GM12878 (cell line): ENCODE results near the gene HOXB3.

ENCODE experiments used
- MYC ChIP-seq: IDR thresholded peaks from 2 replicates; pipeline ENCODE4 v1.6.1; 2011; ENCODE audit warnings: mild to moderate bottlenecking, low read length, moderate library complexity, inconsistent platforms; ENCODE audit not compliant: insufficient read depth, insufficient replicate concordance, insufficient read length, severe bottlenecking
- POLR2AphosphoS2 ChIP-seq: IDR thresholded peaks from 2 replicates; pipeline ENCODE4 v1.6.1; 2011; ENCODE audit warnings: low read depth, mild to moderate bottlenecking, low read length, improper control_type of control experiment, moderate library complexity
- SIN3A ChIP-seq: IDR thresholded peaks from 2 replicates; pipeline ENCODE4 v1.6.1; 2012; ENCODE audit warnings: low read depth, low read length, improper control_type of control experiment
- SMAD1 ChIP-seq: fragments of 450-650 bp; IDR thresholded peaks from 2 replicates; pipeline ENCODE4 v1.6.1; 2018; ENCODE audit warnings: mild to moderate bottlenecking, low read depth; ENCODE audit not compliant: partially characterized antibody
- ZNF207 ChIP-seq: fragments of 450-650 bp; IDR thresholded peaks from 2 replicates; pipeline ENCODE4 v1.6.1; 2014; ENCODE audit warnings: antibody characterized with exemption, mild to moderate bottlenecking, borderline replicate concordance

DNA sequence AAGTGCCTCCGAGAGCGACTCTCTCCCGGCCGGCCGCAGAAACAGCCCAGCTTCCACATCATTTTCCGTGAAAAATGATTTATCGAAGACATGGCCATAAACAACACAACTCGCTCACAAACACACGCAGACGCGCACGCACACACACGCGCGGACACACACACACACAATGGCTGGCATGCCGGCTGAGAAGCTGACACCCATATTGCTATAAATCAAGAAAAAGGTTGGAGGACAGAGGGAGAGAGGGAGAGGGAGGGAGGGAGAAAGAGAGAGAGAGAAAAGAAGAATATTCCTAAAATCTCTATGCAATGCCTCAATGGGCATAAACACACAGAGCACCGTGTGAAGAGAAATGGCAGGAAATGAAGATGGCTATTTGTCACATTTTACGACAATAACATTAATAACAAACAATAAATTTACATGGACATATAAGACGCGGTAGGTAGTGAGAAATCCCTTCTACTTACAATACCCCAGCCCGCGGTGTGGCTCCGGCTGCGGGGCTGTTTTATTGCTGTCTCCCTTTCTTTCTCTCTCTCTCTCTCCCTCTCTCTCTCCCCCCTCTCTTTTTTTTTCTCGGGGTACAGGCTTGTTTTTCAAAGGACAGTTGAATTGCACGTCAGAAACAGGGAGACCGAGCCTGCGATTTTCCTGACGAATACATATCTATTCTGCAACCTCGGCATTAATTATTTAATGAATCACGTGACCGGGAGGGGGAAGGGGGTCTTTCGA lies 21.4 kb downstream of the HOXB3 start:
- TF ChIP-seq POLR2AphosphoS2: no peak
- no peak for TF ChIP-seq MYC
- TF ChIP-seq SMAD1: no peak
- TF ChIP-seq SIN3A: no peak
- no peak for TF ChIP-seq ZNF207
